ENCODE results near the gene KRTAP4-9.
A peak's percentile ranks its signal among the peaks of the same experiment; 100 is the strongest.
"Not testable (repeated sequence)": the region's sequence is repeated elsewhere in the genome, so short reads cannot be mapped to it uniquely, and the experiment has no call there.

The KRTAP4-9 gene

GRCh38 chr17:41118721-41119120, 13.5 kb downstream of the KRTAP4-9 start:
- no peak for DNase-seq (ENCODE audit: low read depth)
- no peak overlapping the region for H3K4me3 ChIP-seq (ENCODE audit: low read depth, low read length)
- TF ChIP-seq CTCF (conservative IDR thresholded peaks at IDR 0.05; ENCODE audit: low read depth, low read length), result no peak

- H3K4me3 ChIP-seq (ENCODE audit: low read depth, low read length); DNase-seq (ENCODE audit: low read depth): not testable (repeated sequence)
Observed at GRCh38 chr17:41119696-41120690, 14.8 kb downstream of the KRTAP4-9 start.

- TF ChIP-seq CTCF (conservative IDR thresholded peaks at IDR 0.05; ENCODE audit: low read depth, low read length), result no peak
- no peak for DNase-seq (ENCODE audit: low read depth)
- no peak overlapping the region for H3K4me3 ChIP-seq (ENCODE audit: low read depth, low read length)
Observed at GRCh38 chr17:41121742-41122141, 16.6 kb downstream of the KRTAP4-9 start.

- H3K4me3 ChIP-seq (ENCODE audit: low read depth, low read length); DNase-seq (ENCODE audit: low read depth): not testable (repeated sequence)
Observed at GRCh38 chr17:41123292-41123990, 18.3 kb downstream of the KRTAP4-9 start.

GRCh38 chr17:41123991-41124371, 18.8 kb downstream of the KRTAP4-9 start, which contains the start of gene KRTAP4-12:
Gene KRTAP4-12, minus strand, starts transcription at chr17:41124182. Its CDS starts 60 bp downstream, at chr17:41124122.
- not testable (repeated sequence) for H3K4me3 ChIP-seq (ENCODE audit: low read depth, low read length)
- peak; percentile 13 for DNase-seq (ENCODE audit: low read depth)

- no peak for DNase-seq (ENCODE audit: low read depth)
- no peak overlapping the region for H3K4me3 ChIP-seq (ENCODE audit: low read depth, low read length)
- TF ChIP-seq CTCF (conservative IDR thresholded peaks at IDR 0.05; ENCODE audit: low read depth, low read length), result no peak
Observed at GRCh38 chr17:41125064-41125463, 19.9 kb downstream of the KRTAP4-9 start.

GRCh38 chr17:41126412-41126811, 21.2 kb downstream of the KRTAP4-9 start:
- no peak overlapping the region for H3K4me3 ChIP-seq (ENCODE audit: low read depth, low read length)
- no peak for DNase-seq (ENCODE audit: low read depth)
- no peak for TF ChIP-seq CTCF (conservative IDR thresholded peaks at IDR 0.05; ENCODE audit: low read depth, low read length)

GRCh38 chr17:41127371-41127770, 22.2 kb downstream of the KRTAP4-9 start:
- H3K4me3 ChIP-seq (ENCODE audit: low read depth, low read length), result no peak overlapping the region
- no peak for TF ChIP-seq CTCF (conservative IDR thresholded peaks at IDR 0.05; ENCODE audit: low read depth, low read length)
- no peak for DNase-seq (ENCODE audit: low read depth)

Data from choroid plexus epithelial cell (primary cell).